Measurements from ENCODE around the gene IFRD2.
"Not testable (repeated sequence)": the region's sequence is repeated elsewhere in the genome, so short reads cannot be mapped to it uniquely, and the experiment has no call there.

DNA sequence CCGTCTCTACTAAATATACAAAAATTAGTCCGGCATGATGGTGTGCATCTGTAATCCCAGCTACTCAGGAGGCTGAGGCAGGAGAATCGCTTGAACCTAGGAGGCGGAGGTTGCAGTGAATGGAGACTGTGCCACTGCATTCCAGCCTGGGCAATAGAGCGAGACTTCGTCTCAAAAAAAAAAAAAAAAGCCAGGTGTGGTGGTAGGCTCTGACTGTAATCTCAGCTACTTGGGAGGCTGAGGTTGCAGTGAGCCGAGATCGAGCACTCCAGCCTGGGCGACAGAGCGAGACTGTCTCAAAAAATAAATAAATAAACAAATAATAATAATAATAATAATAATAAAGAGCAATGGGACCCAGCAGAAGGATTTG is 19.7 kb downstream of the IFRD2 start:
- TF ChIP-seq, protein P1, sequence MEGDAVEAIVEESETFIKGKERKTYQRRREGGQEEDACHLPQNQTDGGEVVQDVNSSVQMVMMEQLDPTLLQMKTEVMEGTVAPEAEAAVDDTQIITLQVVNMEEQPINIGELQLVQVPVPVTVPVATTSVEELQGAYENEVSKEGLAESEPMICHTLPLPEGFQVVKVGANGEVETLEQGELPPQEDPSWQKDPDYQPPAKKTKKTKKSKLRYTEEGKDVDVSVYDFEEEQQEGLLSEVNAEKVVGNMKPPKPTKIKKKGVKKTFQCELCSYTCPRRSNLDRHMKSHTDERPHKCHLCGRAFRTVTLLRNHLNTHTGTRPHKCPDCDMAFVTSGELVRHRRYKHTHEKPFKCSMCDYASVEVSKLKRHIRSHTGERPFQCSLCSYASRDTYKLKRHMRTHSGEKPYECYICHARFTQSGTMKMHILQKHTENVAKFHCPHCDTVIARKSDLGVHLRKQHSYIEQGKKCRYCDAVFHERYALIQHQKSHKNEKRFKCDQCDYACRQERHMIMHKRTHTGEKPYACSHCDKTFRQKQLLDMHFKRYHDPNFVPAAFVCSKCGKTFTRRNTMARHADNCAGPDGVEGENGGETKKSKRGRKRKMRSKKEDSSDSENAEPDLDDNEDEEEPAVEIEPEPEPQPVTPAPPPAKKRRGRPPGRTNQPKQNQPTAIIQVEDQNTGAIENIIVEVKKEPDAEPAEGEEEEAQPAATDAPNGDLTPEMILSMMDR (IDR thresholded peaks at IDR 0.05 in 8 of 11, conservative IDR thresholded peaks at IDR 0.05 in 3 of 11), result not testable (repeated sequence)
- not testable (repeated sequence) for TF ChIP-seq POLR2A (IDR thresholded peaks at IDR 0.05)

All from spleen (tissue), 7 donors.